ENCODE measurements around the gene SNRPE.
"Not testable (repeated sequence)": the region's sequence is repeated elsewhere in the genome, so short reads cannot be mapped to it uniquely, and the experiment has no call there.

Gene SNRPE

DNA sequence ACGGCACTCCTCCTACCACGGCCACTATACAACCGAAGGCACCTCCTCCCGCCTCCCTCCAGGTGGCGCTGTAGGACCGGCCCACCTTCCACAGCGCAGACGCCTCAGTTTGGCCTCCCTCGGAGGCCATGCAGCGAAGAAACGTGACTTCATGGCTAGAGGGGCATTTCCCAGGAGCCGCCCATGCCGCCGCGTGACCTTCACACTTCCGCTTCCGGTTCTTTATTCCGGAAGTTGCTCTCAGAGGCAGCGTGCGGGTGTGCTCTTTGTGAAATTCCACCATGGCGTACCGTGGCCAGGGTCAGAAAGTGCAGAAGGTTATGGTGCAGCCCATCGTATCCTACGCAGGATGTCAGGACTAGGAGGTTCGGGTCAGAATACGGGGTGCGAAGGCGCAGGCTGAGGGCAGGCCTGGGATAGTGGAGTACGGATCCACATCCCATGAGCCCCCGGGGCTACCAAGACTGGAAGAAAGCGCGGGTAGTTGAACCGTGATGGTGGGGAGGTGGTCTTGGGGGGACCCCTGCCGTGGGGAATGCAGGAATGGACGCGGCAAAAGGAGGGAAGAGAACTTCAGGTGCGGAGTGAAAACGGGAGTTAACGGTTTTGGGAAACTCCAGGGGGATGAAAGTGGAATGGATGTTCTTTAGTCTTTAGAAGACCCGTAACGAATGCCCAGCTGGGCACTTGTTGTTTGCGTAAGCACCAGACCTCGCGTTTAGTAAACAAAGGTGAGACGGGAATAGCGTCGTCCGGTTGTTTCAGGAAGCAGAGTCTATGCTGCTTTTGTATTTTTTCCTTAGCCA, at the start of gene SNRPE:
TSS of gene SNRPE (plus strand) at position 221 of the 806 bp plus-strand sequence. CDS start at position 282, 61 bp downstream.
- DNase-seq (ENCODE audit: low spot score), result peak; percentile 98

DNA sequence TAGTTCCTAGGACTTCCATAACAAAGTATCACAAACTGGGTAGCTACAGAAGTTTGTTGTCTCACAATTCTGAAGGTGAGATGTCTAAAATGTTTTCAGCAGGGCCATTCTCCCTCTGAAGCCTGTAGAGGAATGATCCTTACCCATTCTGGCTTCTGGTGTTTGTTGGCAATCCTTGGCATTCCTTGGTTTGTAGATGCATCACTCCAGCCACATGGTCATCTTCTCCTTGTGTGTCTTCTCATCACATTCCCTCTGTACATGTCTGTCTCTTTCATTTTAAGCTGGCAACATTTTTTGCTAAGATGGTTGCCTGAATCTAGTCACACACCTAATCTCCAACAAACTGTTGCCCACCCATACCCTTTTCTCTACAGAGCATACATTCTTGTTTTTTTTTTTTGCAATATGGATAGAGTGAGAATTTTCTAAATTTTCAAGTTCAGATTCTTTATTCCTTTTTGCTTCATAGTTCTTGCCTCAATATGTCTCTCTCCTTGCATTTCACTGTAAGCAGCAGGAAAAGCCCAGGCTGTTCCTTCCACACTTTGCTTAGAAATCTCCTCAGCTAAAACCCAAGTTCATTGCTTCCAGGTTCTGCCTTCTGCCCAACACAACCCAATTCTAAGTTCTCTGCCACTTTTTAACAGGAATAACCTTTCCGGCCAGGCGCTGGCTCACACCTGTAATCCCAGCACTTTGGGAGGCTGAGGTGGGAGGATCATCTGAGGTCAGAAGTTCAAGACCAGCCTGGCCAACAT, 47.6 kb upstream of the SNRPE start:
- DNase-seq (ENCODE audit: low spot score), result no peak

DNA sequence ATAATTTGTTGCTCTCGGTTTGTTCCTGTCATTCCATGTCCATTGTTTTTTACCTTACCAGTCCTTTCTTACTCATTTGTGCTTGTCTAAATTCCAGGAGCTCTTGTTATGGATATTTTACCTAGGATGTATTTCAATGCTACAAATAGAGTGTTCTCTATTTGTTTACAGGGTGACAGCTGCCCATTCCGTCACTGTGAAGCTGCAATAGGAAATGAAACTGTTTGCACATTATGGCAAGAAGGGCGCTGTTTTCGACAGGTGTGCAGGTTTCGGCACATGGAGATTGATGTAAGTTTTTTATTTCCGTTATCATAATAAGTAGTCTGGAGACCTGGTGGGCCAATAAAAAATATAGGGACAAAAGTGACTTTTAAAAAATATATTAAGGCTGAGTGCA, 43.0 kb upstream of the SNRPE start:
- DNase-seq (ENCODE audit: low spot score), result no peak

DNA sequence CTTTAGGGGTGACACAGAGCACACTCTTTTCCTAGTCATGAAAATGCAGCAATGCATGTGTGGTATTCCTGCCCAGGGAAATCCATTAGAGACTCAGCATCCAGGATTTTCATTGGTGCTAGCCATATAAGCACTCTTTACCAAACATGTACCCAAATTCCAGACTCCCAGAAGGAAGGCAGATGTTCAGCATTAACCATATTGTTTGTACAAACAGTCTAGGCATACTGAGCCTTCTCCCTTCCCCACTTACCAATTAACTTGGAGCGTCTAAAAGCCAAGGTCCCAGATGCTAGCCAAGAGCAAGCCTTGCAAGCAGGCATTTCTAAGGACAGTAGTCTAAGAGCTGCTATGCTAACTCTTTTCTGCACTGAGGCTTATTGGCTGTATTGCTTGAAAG, 38.1 kb upstream of the SNRPE start:
- no peak for DNase-seq (ENCODE audit: low spot score)

DNA sequence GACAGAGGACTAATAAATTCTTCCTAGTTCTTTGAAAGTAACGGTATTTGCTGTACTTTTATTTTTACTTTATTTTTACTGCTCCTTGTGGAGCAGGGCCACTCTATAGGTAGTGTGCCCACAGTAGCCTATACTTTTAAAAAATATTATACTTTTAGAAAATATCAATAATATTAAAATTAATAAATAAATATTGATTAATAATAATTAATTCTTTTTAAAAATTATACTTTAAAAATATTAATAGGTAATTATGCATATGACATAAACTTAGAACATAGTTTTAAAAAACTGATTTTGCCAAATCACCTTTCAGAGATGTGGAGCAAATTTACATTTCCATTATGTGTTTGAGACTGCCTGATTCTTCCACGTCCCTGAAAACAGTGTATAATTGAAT, 35.2 kb upstream of the SNRPE start:
- DNase-seq (ENCODE audit: low spot score), result no peak

DNA sequence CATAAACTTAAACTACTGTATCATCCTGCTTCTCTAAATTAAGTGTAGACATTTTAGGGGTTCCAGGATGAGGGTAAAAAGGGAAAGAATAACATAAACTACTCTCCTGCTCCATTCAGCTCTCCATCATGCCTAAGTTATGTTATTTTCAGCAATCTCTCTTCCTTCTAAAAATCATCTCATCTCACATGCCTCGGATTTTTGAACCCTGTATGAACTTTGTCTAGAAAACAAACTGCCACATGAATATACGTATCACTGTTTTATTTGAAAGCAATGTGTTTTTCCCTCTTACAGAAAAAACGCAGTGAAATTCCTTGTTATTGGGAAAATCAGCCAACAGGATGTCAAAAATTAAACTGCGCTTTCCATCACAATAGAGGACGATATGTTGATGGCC, 33.4 kb upstream of the SNRPE start:
- DNase-seq (ENCODE audit: low spot score), result no peak

DNA sequence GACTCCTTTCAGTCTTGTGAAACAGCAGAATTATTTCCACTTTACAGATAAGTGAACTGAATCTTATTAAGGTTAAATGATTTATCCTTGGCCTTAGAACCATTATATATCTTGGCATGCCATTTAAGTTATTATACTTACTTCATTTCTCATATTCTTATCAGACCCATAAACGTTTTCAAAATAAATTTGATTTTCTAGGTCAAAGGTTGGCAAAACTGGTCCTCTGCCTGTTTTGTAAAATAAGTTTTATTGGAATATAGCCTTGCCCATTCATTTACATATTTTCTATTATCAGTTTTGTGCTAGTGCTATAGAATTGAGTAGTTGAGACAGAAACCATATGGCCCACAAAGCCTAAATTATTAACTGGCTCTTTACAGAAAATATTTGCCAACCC, 32.9 kb upstream of the SNRPE start:
- DNase-seq (ENCODE audit: low spot score), result no peak

DNA sequence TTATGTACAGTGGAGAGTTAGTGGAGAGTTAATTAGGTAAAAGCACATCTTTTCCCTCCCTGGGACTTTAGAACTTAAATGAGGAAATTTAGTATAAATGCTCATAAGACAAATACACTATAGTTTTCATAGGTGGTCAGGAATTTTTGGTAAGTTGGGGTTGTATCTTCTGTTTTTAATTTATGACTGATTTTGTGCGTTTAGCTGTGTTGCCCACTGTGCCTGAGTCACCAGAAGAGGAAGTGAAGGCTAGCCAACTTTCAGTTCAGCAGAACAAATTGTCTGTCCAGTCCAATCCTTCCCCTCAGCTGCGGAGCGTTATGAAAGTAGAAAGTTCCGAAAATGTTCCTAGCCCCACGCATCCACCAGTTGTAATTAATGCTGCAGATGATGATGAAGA, 32.2 kb upstream of the SNRPE start:
- not testable (repeated sequence) for DNase-seq (ENCODE audit: low spot score)

DNA sequence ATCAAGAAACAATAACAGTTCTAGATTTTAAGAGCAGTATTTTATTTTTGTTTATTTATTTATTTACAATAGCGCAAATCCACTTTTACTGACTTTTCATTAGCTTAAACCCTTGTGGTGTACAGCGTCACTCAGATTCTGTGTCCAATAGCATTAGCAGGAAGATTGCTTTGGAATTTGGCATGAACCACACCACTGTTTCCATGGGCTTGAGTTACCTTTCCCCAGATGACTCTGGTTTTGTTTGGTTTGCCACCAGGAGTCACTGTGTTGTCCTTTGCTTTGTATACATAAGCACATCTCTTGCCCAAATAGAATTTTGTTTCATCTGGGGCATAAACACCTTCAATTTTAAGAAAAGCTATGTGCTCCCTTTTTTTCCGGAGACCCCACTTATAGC, 25.9 kb upstream of the SNRPE start:
- DNase-seq (ENCODE audit: low spot score), result no peak

DNA sequence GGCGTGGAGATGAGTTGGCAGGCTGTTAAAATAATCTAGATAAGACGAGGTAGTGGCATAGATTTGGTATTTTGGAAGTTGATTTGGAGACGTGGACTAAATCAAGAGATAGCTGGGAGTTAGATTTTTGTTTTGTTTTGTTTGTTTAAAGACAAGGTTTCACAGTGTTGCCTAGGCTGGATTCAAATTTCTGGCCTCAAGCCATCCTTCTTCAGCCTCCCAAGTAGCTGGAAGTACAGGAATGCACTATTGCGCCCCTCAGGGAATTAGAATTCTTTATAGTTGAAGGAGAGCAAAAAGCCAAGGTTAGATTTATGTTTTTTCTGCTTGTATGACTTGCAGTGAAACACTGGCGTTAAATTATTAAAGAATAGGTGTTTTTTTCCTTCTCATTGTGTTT, 22.3 kb upstream of the SNRPE start:
- DNase-seq (ENCODE audit: low spot score), result no peak

DNA sequence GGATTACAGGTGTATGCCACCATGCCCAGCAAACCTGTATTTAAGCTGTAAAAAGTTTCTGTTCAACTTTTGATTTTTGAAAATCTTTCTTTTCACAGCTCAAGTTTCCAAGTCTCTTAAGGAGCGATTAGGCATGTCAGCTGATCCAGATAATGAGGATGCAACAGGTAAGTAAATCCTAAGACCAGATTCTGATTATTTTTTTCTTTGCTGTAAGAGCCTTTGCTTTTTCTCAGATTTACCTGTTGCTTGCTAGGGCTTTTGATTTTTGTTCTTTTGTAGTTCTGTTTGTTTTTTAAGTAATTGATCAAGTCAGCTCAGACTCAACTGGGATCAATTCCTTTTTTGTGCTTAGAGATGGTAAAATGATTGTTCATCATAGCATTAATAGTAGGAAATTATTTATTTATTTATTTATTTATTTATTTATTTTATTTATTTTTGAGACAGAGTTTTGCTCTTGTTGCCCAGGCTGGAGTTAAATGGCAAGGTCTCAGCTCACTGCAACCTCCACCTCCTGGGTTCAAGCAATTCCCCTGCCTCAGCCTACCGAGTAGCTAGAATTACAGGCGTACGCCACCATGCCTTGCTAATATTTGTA, 21.1 kb upstream of the SNRPE start:
- no peak for DNase-seq (ENCODE audit: low spot score)

DNA sequence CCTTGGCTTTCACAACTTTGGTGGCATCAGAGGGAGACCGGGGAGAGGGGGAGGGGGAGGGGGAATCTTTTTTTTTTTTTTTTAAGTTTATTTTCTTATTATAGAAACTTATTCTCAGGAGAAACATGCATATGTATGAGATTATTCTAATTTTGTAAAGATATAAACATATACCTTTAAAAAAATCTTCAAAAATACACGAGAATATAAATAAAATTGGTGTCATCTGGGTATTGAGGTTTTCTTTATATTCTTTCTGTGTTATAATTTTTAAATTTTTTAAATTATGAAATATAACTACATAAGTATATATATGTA, 18.9 kb upstream of the SNRPE start:
- DNase-seq (ENCODE audit: low spot score), result no peak

DNA sequence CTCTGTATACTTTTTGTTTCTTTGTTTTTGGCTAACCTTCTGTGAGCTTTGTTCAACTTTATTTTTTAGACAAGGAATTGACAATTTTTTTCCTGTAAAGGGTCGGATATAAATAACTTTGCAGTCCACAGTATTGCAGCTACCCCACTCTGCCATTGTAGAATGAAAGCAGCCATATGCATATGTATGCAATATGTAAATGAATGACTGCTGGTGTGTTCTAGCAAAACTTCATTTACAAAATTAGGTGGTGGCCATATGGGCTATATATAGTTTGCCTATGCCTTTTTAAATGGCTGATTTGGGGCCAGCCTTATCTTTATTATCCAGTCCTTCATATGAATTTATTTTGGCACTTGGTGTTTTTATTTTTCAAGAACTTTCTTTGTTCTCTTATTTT, 18.0 kb upstream of the SNRPE start:
- DNase-seq (ENCODE audit: low spot score), result no peak

DNA sequence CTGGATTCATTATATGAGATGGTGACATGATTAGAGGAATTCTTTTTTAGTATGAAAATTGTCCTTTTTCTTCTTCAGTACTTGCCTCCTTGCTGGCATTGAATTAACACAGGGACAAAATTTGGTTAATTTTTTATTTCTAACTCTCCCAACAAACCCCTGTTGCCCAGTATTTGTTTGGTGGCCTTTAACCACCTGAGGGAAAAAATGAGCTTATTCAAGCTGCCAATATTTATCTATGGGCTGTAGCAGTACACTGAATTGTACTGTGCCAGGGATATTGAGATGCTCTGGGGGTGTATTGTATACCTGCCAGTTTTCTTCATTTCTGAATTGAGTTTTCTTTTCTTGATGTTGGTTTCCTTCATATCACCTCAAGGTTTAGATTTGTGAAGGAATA, 8.3 kb upstream of the SNRPE start:
- not testable (repeated sequence) for DNase-seq (ENCODE audit: low spot score)

DNA sequence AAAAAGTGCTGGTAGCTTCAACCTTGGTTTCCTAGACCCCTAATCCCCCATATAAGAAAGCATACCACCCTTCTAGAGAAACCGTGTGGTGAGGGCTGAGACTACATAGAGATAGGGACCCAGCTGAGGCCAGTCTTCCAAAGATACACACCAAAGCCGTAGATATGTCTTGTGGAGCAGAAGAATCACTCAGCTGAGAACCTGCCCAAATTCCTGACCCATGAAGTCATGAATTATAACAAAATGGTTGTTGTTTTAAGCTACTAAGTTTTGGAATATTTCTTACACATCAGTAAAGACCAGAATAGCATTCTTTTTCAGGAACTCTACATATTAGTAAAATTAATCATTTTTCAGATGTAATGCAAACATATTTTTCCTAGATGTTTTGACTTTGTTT, 3.3 kb upstream of the SNRPE start:
- no peak for DNase-seq (ENCODE audit: low spot score)

DNA sequence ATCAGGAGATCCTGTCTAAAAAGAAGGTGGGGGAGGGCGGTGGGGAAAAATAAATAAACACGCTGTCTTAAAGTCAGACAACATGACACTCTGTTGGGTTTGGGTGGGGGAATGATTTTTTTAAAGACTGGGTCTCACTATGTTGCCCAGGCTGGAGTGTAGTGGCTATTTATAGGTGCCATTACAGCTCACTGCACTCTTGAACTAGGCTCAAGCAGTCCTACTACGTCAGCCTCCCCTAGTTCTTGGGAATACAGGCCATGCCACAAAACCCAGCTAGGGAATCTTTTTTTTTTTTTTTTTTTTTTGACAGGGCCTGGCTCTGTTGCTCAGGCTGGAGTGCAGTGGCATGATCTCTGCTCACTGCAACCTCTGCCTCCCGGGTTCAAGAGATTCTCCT, 2.4 kb upstream of the SNRPE start:
- no peak for DNase-seq (ENCODE audit: low spot score)

DNA sequence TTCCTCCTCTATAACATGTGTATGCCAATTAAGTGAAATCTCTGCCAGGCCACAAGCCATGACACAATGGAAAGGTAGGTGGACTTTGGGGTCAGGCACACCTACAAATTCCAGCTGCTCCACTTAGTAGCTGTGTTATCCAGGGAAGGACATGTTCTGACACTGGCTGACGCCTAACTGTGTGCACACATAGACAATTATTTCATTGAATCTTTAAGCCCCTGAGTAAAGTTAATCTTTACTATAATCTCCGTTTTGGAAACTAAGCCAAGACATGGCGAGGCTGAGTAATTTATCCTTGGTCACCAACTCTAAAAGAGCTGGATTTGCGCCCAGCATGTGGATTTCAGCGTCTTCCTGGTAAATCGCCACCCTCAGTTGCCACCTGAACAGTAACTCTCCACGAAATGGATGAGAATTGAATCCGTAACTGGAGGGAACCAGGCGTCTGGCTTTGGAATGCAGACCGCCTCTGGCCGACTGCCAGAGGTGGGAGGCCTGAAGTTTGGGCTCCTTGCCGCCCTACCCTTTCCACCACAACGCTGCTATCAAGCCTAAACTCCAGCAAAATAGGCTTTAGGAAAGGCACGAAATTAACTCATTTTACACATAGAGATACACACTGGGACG, 888 bp upstream of the SNRPE start:
- peak; percentile 12 for DNase-seq (ENCODE audit: low spot score)

DNA sequence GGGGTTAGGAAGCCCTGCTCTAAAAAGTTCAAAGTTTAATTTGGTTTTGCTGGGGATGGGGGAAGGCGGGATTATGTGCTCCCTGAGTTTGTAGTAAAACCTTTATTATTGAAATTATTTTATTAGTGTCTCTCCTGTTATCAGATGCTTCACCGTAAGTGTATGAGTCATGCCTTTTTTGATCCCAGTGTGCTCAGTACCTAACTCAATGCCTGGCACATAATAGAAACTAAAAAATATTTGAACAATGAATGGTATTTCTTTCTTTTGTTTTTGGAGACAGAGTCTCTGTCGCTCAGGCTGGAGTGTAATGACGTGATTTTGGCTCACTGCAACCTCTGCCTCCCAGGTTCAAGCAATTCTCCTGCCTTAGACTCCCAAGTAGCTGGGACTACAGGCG, 6.4 kb downstream of the SNRPE start:
- no peak for DNase-seq (ENCODE audit: low spot score)

DNA sequence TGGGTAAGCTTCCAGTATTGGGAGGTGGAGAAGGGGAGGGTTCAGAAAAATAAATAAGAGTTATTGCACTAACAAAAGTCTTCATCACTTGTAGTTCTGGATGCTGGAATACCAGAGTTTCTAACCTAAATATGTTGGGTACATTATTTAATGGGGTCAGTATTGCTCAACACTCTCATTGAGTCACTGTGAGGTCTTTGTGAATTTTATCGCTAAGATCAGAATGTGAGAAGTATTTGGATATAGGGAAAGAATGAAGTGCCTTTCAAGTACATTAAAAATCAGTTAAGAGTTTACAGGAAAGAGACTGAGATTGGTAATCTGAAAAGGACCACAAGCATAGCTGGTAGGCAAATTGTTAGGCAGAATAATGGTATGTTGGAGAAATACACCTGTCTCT, 8.8 kb downstream of the SNRPE start:
- DNase-seq (ENCODE audit: low spot score), result no peak

DNA sequence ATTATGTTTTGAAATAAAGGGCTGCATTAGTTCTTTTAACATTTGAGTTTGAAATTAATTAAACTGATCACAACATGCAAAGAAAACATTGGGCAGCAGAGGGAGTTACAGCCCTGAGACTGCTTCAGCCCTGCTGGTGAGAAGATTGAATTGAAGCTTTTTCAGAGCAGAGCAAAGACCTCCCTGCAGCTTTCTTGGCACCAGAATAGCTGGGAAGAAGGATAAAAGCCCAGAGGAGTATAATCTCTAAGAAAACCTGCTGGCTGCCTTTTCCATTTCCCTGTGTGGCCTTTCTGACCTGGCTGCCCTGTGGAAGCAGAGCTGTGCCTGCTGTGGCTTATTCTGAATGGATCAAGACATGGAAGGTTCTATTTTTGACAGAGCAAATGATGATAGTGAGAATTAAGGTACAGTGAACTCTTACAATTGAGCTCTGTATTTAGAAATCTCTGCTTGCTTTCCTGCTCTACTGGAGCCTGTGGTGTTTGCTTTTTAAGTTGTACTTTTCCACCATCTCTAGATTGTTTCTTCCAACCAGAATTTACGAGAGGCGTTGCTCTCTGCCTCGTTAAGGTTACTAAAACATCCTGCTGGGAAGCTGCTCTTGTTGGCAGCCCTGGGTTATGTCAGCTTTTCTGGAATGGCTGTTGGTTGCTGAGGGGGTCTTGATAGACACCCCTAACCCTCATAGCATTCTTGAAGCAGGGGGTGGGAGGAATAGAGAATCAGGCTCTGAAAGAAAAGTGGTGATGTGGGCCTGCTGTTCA, 9.9 kb downstream of the SNRPE start:
- DNase-seq (ENCODE audit: low spot score), result peak; percentile 84

DNA sequence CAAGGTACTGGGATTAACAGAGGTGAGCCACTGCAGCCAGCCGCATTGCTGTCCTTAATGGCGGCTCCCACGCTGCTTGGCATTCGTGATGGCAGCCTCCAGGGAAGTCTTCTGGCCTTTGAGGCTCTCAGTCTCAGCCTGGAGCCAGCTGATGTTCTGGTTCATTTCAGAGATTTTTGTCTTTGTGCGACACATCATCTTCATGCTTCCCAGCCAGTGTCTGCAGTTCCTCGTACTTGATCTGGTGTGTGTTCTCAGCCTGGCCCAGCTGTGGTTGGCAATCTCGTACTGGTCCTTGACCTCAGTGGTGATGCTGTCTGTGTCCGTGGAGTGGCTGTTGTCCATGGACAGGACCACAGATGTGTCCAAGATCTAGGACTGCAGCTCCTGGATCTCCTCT, 11.7 kb downstream of the SNRPE start:
- DNase-seq (ENCODE audit: low spot score), result no peak

DNA sequence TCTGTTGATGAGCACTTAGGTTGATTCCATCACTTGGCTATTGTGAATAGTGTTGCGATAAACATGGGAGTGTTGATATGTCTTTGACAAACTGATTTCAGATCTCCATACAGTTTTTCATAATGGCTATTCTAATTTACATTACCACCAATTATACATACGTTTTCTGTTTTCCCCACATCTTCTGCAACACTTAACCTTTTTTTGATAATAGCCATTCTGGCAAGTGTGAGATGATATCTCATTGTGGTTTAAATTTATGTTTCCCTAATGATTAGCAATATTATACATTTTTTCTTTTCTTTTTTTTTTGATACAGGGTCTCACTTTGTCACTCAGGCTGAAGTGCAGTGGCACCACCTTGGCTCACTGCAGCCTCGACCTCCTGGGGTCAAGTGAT, 17.0 kb downstream of the SNRPE start:
- DNase-seq (ENCODE audit: low spot score), result no peak

Data from Ammon's horn (tissue), 1 donor.